Uterus (tissue), 4 donors: ENCODE measurements around the gene CPZ. TPM values are rescaled to one million over a fixed set of nuclear protein-coding genes. Genes with fewer than 3 reads are reported as not detected.

Source experiments
- DNase-seq, 2 donors: peaks; one replicate each; pipeline ENCODE4 v3.0.0-alpha.2; 2019 to 2020
- H3K27ac ChIP-seq, 2 donors: fragments of 200-600 bp; sonication (generic); 1 replicate in 1 of 2; 2 replicates in 1 of 2; pipeline ENCODE4 v1.5.1; 2016 to 2018
- H3K27me3 ChIP-seq, 2 donors: fragments of 200-600 bp; sonication (generic); one replicate each; pipeline ENCODE4 v1.5.1; 2018 to 2019; ENCODE audit warnings: control low read depth in 1 of 2
- H3K36me3 ChIP-seq, 2 donors: fragments of 200-600 bp; sonication (generic); one replicate each; pipeline ENCODE4 v1.5.1; 2019; ENCODE audit warnings: control low read depth in 1 of 2
- H3K4me1 ChIP-seq, 2 donors: fragments of 200-600 bp; sonication (generic); one replicate each; pipeline ENCODE4 v1.5.1; 2018 to 2019; ENCODE audit warnings: control low read depth in 1 of 2
- H3K4me3 ChIP-seq, 2 donors: fragments of 200-600 bp; sonication (generic); 1 replicate in 1 of 2; 2 replicates in 1 of 2; pipeline ENCODE4 v1.5.1; 2018 to 2019; ENCODE audit warnings: mild to moderate bottlenecking in 1 of 2
- H3K9me3 ChIP-seq, 2 donors: fragments of 200-600 bp; sonication (generic); one replicate each; pipeline ENCODE4 v1.5.1; 2019; ENCODE audit warnings: control low read depth in 1 of 2
- CTCF ChIP-seq, 4 experiments: fragments of 200-600 bp in 2 of 4; fragments of 450-650 bp in 2 of 4; sonication (generic) in 2 of 4; IDR thresholded peaks; one replicate each; pipeline ENCODE4 v1.5.1; 2016 to 2019; ENCODE audit warnings: antibody characterized with exemption in 4 of 4, mild to moderate bottlenecking in 2 of 4, moderate library complexity in 1 of 4
- POLR2A ChIP-seq, 2 donors: fragments of 450-650 bp; IDR thresholded peaks; one replicate each; pipeline ENCODE4 v1.6.1; 2016; ENCODE audit warnings: antibody characterized with exemption in 2 of 2, mild to moderate bottlenecking in 1 of 2, moderate library complexity in 1 of 2
- intact Hi-C: fragments of 100-400 bp; cut with DNase I; formaldehyde crosslinking; loops from one replicate; pipeline ENCODE4 v1.15.1; 2023; ENCODE audit warnings: low total_unique reads
- total RNA-seq, 4 donors: library from RNA; depleted of rRNA in 3 of 4; stranded (reverse); fragments of >200 nt in 3 of 4; gene quantifications; one replicate each; pipeline versions ENCODE4 v1.1.0 to v1.2.4, GENCODE V29; 2014 to 2023
- donor health status: DM: yes; HTN: yes; CAD: no.

The CPZ gene
- total RNA-seq, 4 donors from 2014 or later: 0.29 to 45.8 (median 5.4) TPM

GRCh38 chr4:8645753-8646124 lies 53.2 kb downstream of the CPZ start:
- Histone ChIP-seq H3K27ac (no peak overlapping the region), H3K9me3 (no peaks in the 10 kb centered on the region), H3K4me3 (no peak overlapping the region), H3K36me3 (no peaks in the 10 kb centered on the region), H3K4me1 (no peaks in the 10 kb centered on the region), H3K27me3 (no peaks in the 10 kb centered on the region)
- TF ChIP-seq CTCF (IDR thresholded peaks at IDR 0.05): no peak
- no peak for TF ChIP-seq POLR2A (IDR thresholded peaks at IDR 0.05)
- intact Hi-C loops: no loop called here
- peak in 1 of 2 donors; percentile 9 for DNase-seq

- no peaks in the 10 kb centered on the region for H3K27me3 ChIP-seq
- peak in 1 of 2 donors; percentile 8 for DNase-seq
- TF ChIP-seq CTCF (IDR thresholded peaks at IDR 0.05) (no peak), POLR2A (IDR thresholded peaks at IDR 0.05) (no peak)
- no peaks in the 10 kb centered on the region for H3K4me1 ChIP-seq
- no peaks in the 10 kb centered on the region for H3K9me3 ChIP-seq
- no peak overlapping the region for H3K4me3 ChIP-seq
- no peaks in the 10 kb centered on the region for H3K36me3 ChIP-seq
- intact Hi-C loops: no loop called here
- H3K27ac ChIP-seq: no peak overlapping the region
These were observed 53.9 kb downstream of the CPZ start for GRCh38 chr4:8646296-8647093.

- intact Hi-C loops: no loop called here
- Histone ChIP-seq H3K4me1 (no peaks in the 10 kb centered on the region), H3K27ac (no peak overlapping the region), H3K4me3 (no peak overlapping the region), H3K27me3 (no peaks in the 10 kb centered on the region), H3K36me3 (no peaks in the 10 kb centered on the region), H3K9me3 (no peaks in the 10 kb centered on the region)
- DNase-seq: peak in 1 of 2 donors; percentile 3
- TF ChIP-seq POLR2A (IDR thresholded peaks at IDR 0.05) (no peak), CTCF (IDR thresholded peaks at IDR 0.05) (no peak)
These were observed 54.6 kb downstream of the CPZ start for GRCh38 chr4:8647094-8647570.

- DNase-seq: peak in 1 of 2 donors; percentile 5
- intact Hi-C loops: no loop called here
- Histone ChIP-seq H3K4me3 (no peak overlapping the region), H3K9me3 (no peaks in the 10 kb centered on the region), H3K36me3 (no peaks in the 10 kb centered on the region), H3K27ac (no peak overlapping the region), H3K27me3 (no peaks in the 10 kb centered on the region), H3K4me1 (no peaks in the 10 kb centered on the region)
- TF ChIP-seq CTCF (IDR thresholded peaks at IDR 0.05) (no peak), POLR2A (IDR thresholded peaks at IDR 0.05) (no peak)
These were observed 55.1 kb downstream of the CPZ start for GRCh38 chr4:8647626-8648025.

- intact Hi-C loops: no loop called here
- no peak for DNase-seq
- Histone ChIP-seq H3K4me3 (no peak overlapping the region), H3K27me3 (no peaks in the 10 kb centered on the region), H3K9me3 (no peaks in the 10 kb centered on the region), H3K4me1 (no peaks in the 10 kb centered on the region), H3K36me3 (no peaks in the 10 kb centered on the region), H3K27ac (no peak overlapping the region)
- TF ChIP-seq POLR2A (IDR thresholded peaks at IDR 0.05): no peak
- no peak for TF ChIP-seq CTCF (IDR thresholded peaks at IDR 0.05)
These were observed 55.7 kb downstream of the CPZ start for GRCh38 chr4:8648296-8648695.
